Measurements from ENCODE around the gene CTNND2. TPM values are rescaled to one million over a fixed set of nuclear protein-coding genes. Genes with fewer than 3 reads are reported as not detected.

CTNND2 gene
- total and polyA plus RNA-seq, 4 donors = 0.30 to 2.2 (median 0.71) TPM

GRCh38 chr5:11239261-11240015, 664.8 kb downstream of the CTNND2 start:
- ATAC-seq (ENCODE audit: insufficient read depth, low FRiP score) = no peak
- WGBS, 2 donors = 90 to 91% methylated on average over 13 of the region's 13 CpGs
- DNase-seq = no peak
- Histone ChIP-seq H3K27ac (ENCODE audit: low read depth in 1 of 2, low read length in 1 of 2) (no peak overlapping the region), H3K4me1 (ENCODE audit: control insufficient read depth in 5 of 5, insufficient read depth in 5 of 5, low read length in 5 of 5) (no peaks in the 10 kb centered on the region), H3K36me3 (ENCODE audit: control insufficient read depth in 4 of 4, insufficient read depth in 4 of 4, low read length in 4 of 4) (no peaks in the 10 kb centered on the region), H3K4me3 (no peak overlapping the region), H3K9me3 (ENCODE audit: control insufficient read depth in 4 of 4, insufficient read depth in 3 of 4, low read length in 3 of 4) (peaks cover 0 to 3% (median 0%) of the 10 kb centered on the region in 4 donors), H3K9ac (ENCODE audit: insufficient read depth in 1 of 2, low read length in 2 of 2) (no peak overlapping the region), H3K27me3 (ENCODE audit: control insufficient read depth in 3 of 3, insufficient read depth in 3 of 3, low read length in 2 of 3) (no peaks in the 10 kb centered on the region)
- no peak for TF ChIP-seq CTCF (IDR thresholded peaks at IDR 0.05; ENCODE audit: control extremely low read depth, extremely low read depth)

- Histone ChIP-seq H3K4me3 (no peak overlapping the region), H3K27me3 (ENCODE audit: control insufficient read depth in 3 of 3, insufficient read depth in 3 of 3, low read length in 2 of 3) (no peaks in the 10 kb centered on the region), H3K36me3 (ENCODE audit: control insufficient read depth in 4 of 4, insufficient read depth in 4 of 4, low read length in 4 of 4) (no peaks in the 10 kb centered on the region), H3K9me3 (ENCODE audit: control insufficient read depth in 4 of 4, insufficient read depth in 3 of 4, low read length in 3 of 4) (peaks cover 0 to 9% (median 0%) of the 10 kb centered on the region in 4 donors), H3K4me1 (ENCODE audit: control insufficient read depth in 5 of 5, insufficient read depth in 5 of 5, low read length in 5 of 5) (peaks cover 0 to 3% (median 0%) of the 10 kb centered on the region in 5 donors), H3K9ac (ENCODE audit: insufficient read depth in 1 of 2, low read length in 2 of 2) (no peak overlapping the region), H3K27ac (ENCODE audit: low read depth in 1 of 2, low read length in 1 of 2) (peak overlapping the region in 1 of 2 donors; percentile 26)
- WGBS, 2 donors = 25 to 28% methylated on average over 5 of the region's 5 CpGs
- DNase-seq (peak in 2 of 3 donors; percentile 4 to 41), ATAC-seq (ENCODE audit: insufficient read depth, low FRiP score) (no peak)
- TF ChIP-seq CTCF (IDR thresholded peaks at IDR 0.05; ENCODE audit: control extremely low read depth, extremely low read depth) = no peak
Measured at GRCh38 chr5:11234501-11234911, 669.7 kb downstream of the CTNND2 start.

GRCh38 chr5:11230890-11231289, 673.4 kb downstream of the CTNND2 start:
- Histone ChIP-seq H3K36me3 (ENCODE audit: control insufficient read depth in 4 of 4, insufficient read depth in 4 of 4, low read length in 4 of 4) (no peaks in the 10 kb centered on the region), H3K27ac (ENCODE audit: low read depth in 1 of 2, low read length in 1 of 2) (no peak overlapping the region), H3K4me1 (ENCODE audit: control insufficient read depth in 5 of 5, insufficient read depth in 5 of 5, low read length in 5 of 5) (peaks cover 0 to 3% (median 0%) of the 10 kb centered on the region in 5 donors), H3K9ac (ENCODE audit: insufficient read depth in 1 of 2, low read length in 2 of 2) (no peak overlapping the region), H3K4me3 (no peak overlapping the region), H3K27me3 (ENCODE audit: control insufficient read depth in 3 of 3, insufficient read depth in 3 of 3, low read length in 2 of 3) (no peaks in the 10 kb centered on the region), H3K9me3 (ENCODE audit: control insufficient read depth in 4 of 4, insufficient read depth in 3 of 4, low read length in 3 of 4) (peaks cover 0 to 6% (median 0%) of the 10 kb centered on the region in 4 donors)
- TF ChIP-seq CTCF (IDR thresholded peaks at IDR 0.05; ENCODE audit: control extremely low read depth, extremely low read depth) = no peak
- ATAC-seq (ENCODE audit: insufficient read depth, low FRiP score) = no peak
- no peak for DNase-seq
- 93 to 94% methylated on average over 3 of the region's 3 CpGs for WGBS, 2 donors
